ENCODE data around the gene CASK.

The CASK gene

DNA sequence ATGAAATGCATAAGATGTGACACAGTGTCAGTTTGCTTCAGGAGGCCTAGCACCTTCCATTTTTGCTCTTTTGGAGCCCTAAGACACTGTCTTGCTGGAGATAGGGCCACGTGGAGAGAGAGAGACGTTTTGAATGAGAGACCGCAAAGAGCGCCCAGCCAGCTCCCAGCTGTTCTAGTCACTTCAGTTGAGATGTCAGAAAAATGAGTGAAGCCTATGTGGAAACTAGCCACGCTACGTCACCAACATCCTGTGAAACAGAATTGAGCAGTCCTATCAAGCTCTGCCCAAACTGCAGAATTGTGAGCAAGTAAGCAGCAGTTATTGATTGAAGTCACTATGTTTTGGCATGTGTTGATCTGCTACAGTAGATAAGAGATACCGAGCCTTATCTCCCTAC, 186.3 kb downstream of the CASK start:
- H3K4me1 ChIP-seq (ENCODE audit: control insufficient read depth, insufficient read depth, low read length, poor library complexity, severe bottlenecking): no peaks in the 10 kb centered on the region
- no peaks in the 10 kb centered on the region for H3K9me3 ChIP-seq (ENCODE audit: control insufficient read depth, low read length)
- no peak overlapping the region for H3K4me3 ChIP-seq (ENCODE audit: extremely low read depth, insufficient read depth, low read length, poor library complexity, severe bottlenecking)
- WGBS, 2 experiments (ENCODE audit: insufficient coverage in 2 of 2): 100% methylated on average over 1 to 3 of the region's 7 CpGs
- H3K36me3 ChIP-seq (ENCODE audit: control insufficient read depth, insufficient read depth, low read length): peaks cover 7% of the 10 kb centered on the region
- H3K27ac ChIP-seq (ENCODE audit: low read depth, low read length, severe bottlenecking): no peak overlapping the region

DNA sequence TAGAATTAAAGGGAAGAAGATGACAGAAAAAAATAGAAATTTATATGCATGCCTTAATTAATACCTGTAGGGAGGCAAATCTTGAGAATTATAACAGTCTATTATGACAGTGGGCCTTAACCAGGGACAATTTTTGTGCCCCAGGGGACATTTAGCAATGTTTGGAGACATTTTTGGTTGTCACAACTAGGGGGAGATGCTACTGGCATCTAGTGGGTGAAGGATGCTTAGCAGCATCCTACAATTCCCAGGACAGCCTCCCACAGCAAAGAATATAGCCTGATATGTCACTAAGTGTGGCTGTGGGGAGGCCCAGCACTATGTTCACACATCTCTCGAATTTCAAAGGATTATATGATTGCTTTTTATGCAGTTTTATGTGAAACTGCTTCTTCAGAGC, 188.8 kb downstream of the CASK start:
- Histone ChIP-seq H3K9me3 (ENCODE audit: control insufficient read depth, low read length) (no peaks in the 10 kb centered on the region), H3K27ac (ENCODE audit: low read depth, low read length, severe bottlenecking) (no peak overlapping the region), H3K4me3 (ENCODE audit: extremely low read depth, insufficient read depth, low read length, poor library complexity, severe bottlenecking) (no peak overlapping the region), H3K4me1 (ENCODE audit: control insufficient read depth, insufficient read depth, low read length, poor library complexity, severe bottlenecking) (no peaks in the 10 kb centered on the region), H3K36me3 (ENCODE audit: control insufficient read depth, insufficient read depth, low read length) (peaks cover 1% of the 10 kb centered on the region)
- WGBS, 2 experiments (ENCODE audit: insufficient coverage in 2 of 2): 20% methylated on average over 1 of the region's 1 CpG; no CpG with 5 or more reads in 1 of the 2 experiments

- no peak overlapping the region for H3K4me3 ChIP-seq (ENCODE audit: extremely low read depth, insufficient read depth, low read length, poor library complexity, severe bottlenecking)
- WGBS, 2 experiments (ENCODE audit: insufficient coverage in 2 of 2): no CpG with 5 or more reads among the region's 1 CpG
- no peaks in the 10 kb centered on the region for H3K9me3 ChIP-seq (ENCODE audit: control insufficient read depth, low read length)
- no peaks in the 10 kb centered on the region for H3K4me1 ChIP-seq (ENCODE audit: control insufficient read depth, insufficient read depth, low read length, poor library complexity, severe bottlenecking)
- H3K36me3 ChIP-seq (ENCODE audit: control insufficient read depth, insufficient read depth, low read length): no peaks in the 10 kb centered on the region
- no peak overlapping the region for H3K27ac ChIP-seq (ENCODE audit: low read depth, low read length, severe bottlenecking)
These were observed 189.4 kb downstream of the CASK start for GRCh38 chrX:41733939-41734338.

GRCh38 chrX:41732260-41732659, 191.1 kb downstream of the CASK start:
- WGBS, 2 experiments (ENCODE audit: insufficient coverage in 2 of 2): 86 to 100% methylated on average over 1 of the region's 2 CpGs
- Histone ChIP-seq H3K4me3 (ENCODE audit: extremely low read depth, insufficient read depth, low read length, poor library complexity, severe bottlenecking) (no peak overlapping the region), H3K4me1 (ENCODE audit: control insufficient read depth, insufficient read depth, low read length, poor library complexity, severe bottlenecking) (no peaks in the 10 kb centered on the region)

GRCh38 chrX:41730081-41730480, 193.3 kb downstream of the CASK start:
- no peaks in the 10 kb centered on the region for H3K9me3 ChIP-seq (ENCODE audit: control insufficient read depth, low read length)
- H3K4me1 ChIP-seq (ENCODE audit: control insufficient read depth, insufficient read depth, low read length, poor library complexity, severe bottlenecking): no peaks in the 10 kb centered on the region
- H3K36me3 ChIP-seq (ENCODE audit: control insufficient read depth, insufficient read depth, low read length): no peaks in the 10 kb centered on the region
- WGBS, 2 experiments (ENCODE audit: insufficient coverage in 2 of 2): no CpG with 5 or more reads among the region's 2 CpGs
- no peak overlapping the region for H3K27ac ChIP-seq (ENCODE audit: low read depth, low read length, severe bottlenecking)
- H3K4me3 ChIP-seq (ENCODE audit: extremely low read depth, insufficient read depth, low read length, poor library complexity, severe bottlenecking): no peak overlapping the region

More at GRCh38 chrX:41732260-41732659, 191.1 kb downstream of the CASK start:
- H3K9me3 ChIP-seq (ENCODE audit: control insufficient read depth, low read length): no peaks in the 10 kb centered on the region
- no peaks in the 10 kb centered on the region for H3K36me3 ChIP-seq (ENCODE audit: control insufficient read depth, insufficient read depth, low read length)
- H3K27ac ChIP-seq (ENCODE audit: low read depth, low read length, severe bottlenecking): no peak overlapping the region

- Histone ChIP-seq H3K4me3 (ENCODE audit: extremely low read depth, insufficient read depth, low read length, poor library complexity, severe bottlenecking) (no peak overlapping the region), H3K4me1 (ENCODE audit: control insufficient read depth, insufficient read depth, low read length, poor library complexity, severe bottlenecking) (no peaks in the 10 kb centered on the region), H3K9me3 (ENCODE audit: control insufficient read depth, low read length) (no peaks in the 10 kb centered on the region), H3K27ac (ENCODE audit: low read depth, low read length, severe bottlenecking) (no peak overlapping the region), H3K36me3 (ENCODE audit: control insufficient read depth, insufficient read depth, low read length) (no peaks in the 10 kb centered on the region)
- WGBS, 2 experiments (ENCODE audit: insufficient coverage in 2 of 2): no CpG with 5 or more reads among the region's 3 CpGs
These were observed 195.2 kb downstream of the CASK start for GRCh38 chrX:41728125-41728524.

DNA sequence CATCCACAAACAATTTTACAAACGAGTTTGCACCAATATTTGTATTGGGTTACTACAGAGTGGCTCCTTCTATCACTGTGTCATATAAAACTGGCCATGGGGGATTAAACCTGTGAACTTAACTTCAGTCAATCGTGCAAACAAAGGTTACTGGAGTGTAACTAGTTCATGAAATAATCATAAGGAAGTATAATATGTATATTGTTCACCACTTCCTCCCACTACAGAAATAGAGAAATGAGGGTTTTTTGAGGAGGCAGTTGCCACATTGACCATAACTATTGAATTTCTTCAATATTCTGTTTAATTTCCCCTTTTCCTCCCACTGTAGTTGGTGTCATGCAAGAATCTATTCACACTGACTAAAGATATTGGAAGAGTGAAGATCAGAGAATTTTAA, 199.5 kb downstream of the CASK start, which contains the start of gene GPR82:
Gene GPR82, plus strand, starts transcription at position 356 of the 400 bp plus-strand sequence. CDS start 2,846 bp downstream, outside the sequence.
- Histone ChIP-seq H3K4me3 (ENCODE audit: extremely low read depth, insufficient read depth, low read length, poor library complexity, severe bottlenecking) (no peak within 1 kb of the TSS), H3K36me3 (ENCODE audit: control insufficient read depth, insufficient read depth, low read length) (peaks cover 16% of the 10 kb centered on the region), H3K27ac (ENCODE audit: low read depth, low read length, severe bottlenecking) (no peak within 1 kb of the TSS), H3K9me3 (ENCODE audit: control insufficient read depth, low read length) (peaks cover 4% of the 10 kb centered on the region), H3K4me1 (ENCODE audit: control insufficient read depth, insufficient read depth, low read length, poor library complexity, severe bottlenecking) (no peaks in the 10 kb centered on the region)
- WGBS, 2 experiments (ENCODE audit: insufficient coverage in 2 of 2): no CpG with 5 or more reads among the region's 2 CpGs

GRCh38 chrX:41722816-41723618, 200.3 kb downstream of the CASK start:
- no peak overlapping the region for H3K27ac ChIP-seq (ENCODE audit: low read depth, low read length, severe bottlenecking)
- peaks cover 4% of the 10 kb centered on the region for H3K9me3 ChIP-seq (ENCODE audit: control insufficient read depth, low read length)
- no peaks in the 10 kb centered on the region for H3K4me1 ChIP-seq (ENCODE audit: control insufficient read depth, insufficient read depth, low read length, poor library complexity, severe bottlenecking)
- H3K36me3 ChIP-seq (ENCODE audit: control insufficient read depth, insufficient read depth, low read length): peaks cover 24% of the 10 kb centered on the region
- H3K4me3 ChIP-seq (ENCODE audit: extremely low read depth, insufficient read depth, low read length, poor library complexity, severe bottlenecking): no peak overlapping the region
- no CpG with 5 or more reads among the region's 3 CpGs for WGBS, 2 experiments (ENCODE audit: insufficient coverage in 2 of 2)

DNA sequence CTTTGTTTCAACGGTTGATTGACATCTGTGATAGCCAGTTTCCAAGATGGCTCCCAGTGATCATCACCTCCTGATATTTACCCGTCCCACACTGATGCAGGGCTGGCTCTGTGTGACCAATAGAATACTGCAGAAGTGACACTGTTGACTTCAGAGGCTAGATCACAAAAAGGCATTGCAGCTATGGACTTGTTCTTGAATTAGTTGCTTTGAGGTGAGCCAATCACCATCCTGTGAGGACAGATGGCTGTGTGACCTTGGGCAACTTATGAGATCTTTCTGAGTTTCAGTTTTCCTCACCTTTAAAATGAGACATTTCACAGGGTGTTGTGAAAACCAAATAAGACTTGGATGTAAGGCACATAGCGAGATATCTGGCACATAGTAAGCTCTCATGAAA, 201.1 kb downstream of the CASK start:
- Histone ChIP-seq H3K36me3 (ENCODE audit: control insufficient read depth, insufficient read depth, low read length) (peaks cover 28% of the 10 kb centered on the region), H3K27ac (ENCODE audit: low read depth, low read length, severe bottlenecking) (no peak overlapping the region), H3K9me3 (ENCODE audit: control insufficient read depth, low read length) (peaks cover 4% of the 10 kb centered on the region), H3K4me3 (ENCODE audit: extremely low read depth, insufficient read depth, low read length, poor library complexity, severe bottlenecking) (no peak overlapping the region), H3K4me1 (ENCODE audit: control insufficient read depth, insufficient read depth, low read length, poor library complexity, severe bottlenecking) (no peaks in the 10 kb centered on the region)
- 94% methylated on average over 2 of the region's 3 CpGs for WGBS, 2 experiments (ENCODE audit: insufficient coverage in 2 of 2)

- Histone ChIP-seq H3K9me3 (ENCODE audit: control insufficient read depth, low read length) (peaks cover 4% of the 10 kb centered on the region), H3K4me1 (ENCODE audit: control insufficient read depth, insufficient read depth, low read length, poor library complexity, severe bottlenecking) (no peaks in the 10 kb centered on the region), H3K4me3 (ENCODE audit: extremely low read depth, insufficient read depth, low read length, poor library complexity, severe bottlenecking) (no peak overlapping the region), H3K27ac (ENCODE audit: low read depth, low read length, severe bottlenecking) (no peak overlapping the region), H3K36me3 (ENCODE audit: control insufficient read depth, insufficient read depth, low read length) (peaks cover 31% of the 10 kb centered on the region)
- 100% methylated on average over 1 of the region's 1 CpG for WGBS, 2 experiments (ENCODE audit: insufficient coverage in 2 of 2)
These were observed 201.8 kb downstream of the CASK start for GRCh38 chrX:41721590-41721989.

DNA sequence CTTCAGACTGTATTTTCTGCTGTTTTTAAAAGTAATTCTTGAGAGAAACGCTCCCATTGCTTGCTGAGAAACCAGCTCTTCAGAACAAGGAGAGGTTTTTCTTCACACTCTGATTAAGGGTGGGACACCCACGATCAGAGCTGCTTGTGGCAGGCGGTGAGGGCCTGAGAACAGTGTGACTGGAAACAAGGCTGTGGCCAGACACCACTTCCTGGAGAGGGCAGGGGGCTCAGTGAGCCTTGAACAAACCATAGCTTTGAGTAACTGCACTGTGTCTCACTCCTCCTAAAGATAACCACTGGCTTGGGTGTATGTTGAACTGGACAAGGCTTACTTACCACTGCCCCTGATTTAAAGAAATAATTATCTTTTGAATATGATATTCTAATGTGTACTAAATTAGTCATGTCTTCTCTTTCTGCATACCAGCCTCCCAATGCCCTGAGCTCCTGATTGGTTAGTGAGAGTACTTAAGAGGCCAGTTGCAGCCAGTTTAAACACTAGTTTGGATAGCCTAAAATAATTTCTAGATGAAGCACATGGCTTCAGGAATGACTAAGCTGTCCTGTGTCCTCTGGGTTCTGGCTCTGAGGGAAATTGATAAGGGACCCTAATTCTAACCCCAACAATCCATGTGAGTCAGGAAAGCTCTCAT, 203.1 kb downstream of the CASK start:
- H3K27ac ChIP-seq (ENCODE audit: low read depth, low read length, severe bottlenecking): no peak overlapping the region
- H3K36me3 ChIP-seq (ENCODE audit: control insufficient read depth, insufficient read depth, low read length): peaks cover 32% of the 10 kb centered on the region
- H3K4me1 ChIP-seq (ENCODE audit: control insufficient read depth, insufficient read depth, low read length, poor library complexity, severe bottlenecking): no peaks in the 10 kb centered on the region
- WGBS, 2 experiments (ENCODE audit: insufficient coverage in 2 of 2): 100% methylated on average over 1 of the region's 3 CpGs; no CpG with 5 or more reads in 1 of the 2 experiments
- H3K4me3 ChIP-seq (ENCODE audit: extremely low read depth, insufficient read depth, low read length, poor library complexity, severe bottlenecking): no peak overlapping the region
- peaks cover 4% of the 10 kb centered on the region for H3K9me3 ChIP-seq (ENCODE audit: control insufficient read depth, low read length)

All from mesodermal cell (in vitro differentiated cells).